Measurements from ENCODE around the gene PHLDA3.

PHLDA3 gene

GRCh38 chr1:201452866-201453265, 16.1 kb downstream of the PHLDA3 start:
- no peak for TF ChIP-seq EZH2phosphoT487 (IDR thresholded peaks at IDR 0.05; ENCODE audit: low read length)
- no peak for TF ChIP-seq CTCF (IDR thresholded peaks at IDR 0.05; ENCODE audit: low read length)
- Histone ChIP-seq H3K27me3 (replicated peaks; ENCODE audit: insufficient read depth, low read length) (no peaks in the 10 kb centered on the region), H3K9me3 (replicated peaks; ENCODE audit: insufficient read depth, low read length) (no peaks in the 10 kb centered on the region), H3K9ac (ENCODE audit: low read length) (no peak overlapping the region), H3K9me2 (replicated peaks; ENCODE audit: insufficient read depth, low read length) (no peaks in the 10 kb centered on the region), H3F3A (ENCODE audit: insufficient read depth, low read length) (no peaks in the 10 kb centered on the region), H3K36me3 (replicated peaks; ENCODE audit: insufficient read depth, low read length) (no peaks in the 10 kb centered on the region), H2AFZ (ENCODE audit: low read length) (no peak overlapping the region), H3K27ac (ENCODE audit: low read length) (no peak overlapping the region), H3K79me2 (ENCODE audit: low read length) (no peaks in the 10 kb centered on the region), H3K4me2 (ENCODE audit: low read depth, low read length) (no peak overlapping the region), H4K20me1 (ENCODE audit: insufficient read depth, low read length) (no peaks in the 10 kb centered on the region), H3K4me1 (ENCODE audit: low read length) (no peaks in the 10 kb centered on the region), H3K4me3 (ENCODE audit: low read length) (no peak overlapping the region)
- no peak for DNase-seq

GRCh38 chr1:201450721-201451291, 18.2 kb downstream of the PHLDA3 start:
- no peak for DNase-seq
- no peaks in the 10 kb centered on the region for H3K36me3 ChIP-seq (replicated peaks; ENCODE audit: insufficient read depth, low read length)
- no peaks in the 10 kb centered on the region for H3K4me1 ChIP-seq (ENCODE audit: low read length)
- no peaks in the 10 kb centered on the region for H3K79me2 ChIP-seq (ENCODE audit: low read length)
- no peaks in the 10 kb centered on the region for H3F3A ChIP-seq (ENCODE audit: insufficient read depth, low read length)
- TF ChIP-seq CTCF (IDR thresholded peaks at IDR 0.05; ENCODE audit: low read length): no peak
- no peak for TF ChIP-seq EZH2phosphoT487 (IDR thresholded peaks at IDR 0.05; ENCODE audit: low read length)
- no peak for TF ChIP-seq EZH2 (optimal IDR thresholded peaks at IDR 0.05; ENCODE audit: low read depth, low read length)
- H3K4me2 ChIP-seq (ENCODE audit: low read depth, low read length): no peak overlapping the region
- H3K4me3 ChIP-seq (ENCODE audit: low read length): no peak overlapping the region
- H3K27ac ChIP-seq (ENCODE audit: low read length): no peak overlapping the region
- no peaks in the 10 kb centered on the region for H3K9me2 ChIP-seq (replicated peaks; ENCODE audit: insufficient read depth, low read length)
- no peak overlapping the region for H3K9ac ChIP-seq (ENCODE audit: low read length)
- no peaks in the 10 kb centered on the region for H3K9me3 ChIP-seq (replicated peaks; ENCODE audit: insufficient read depth, low read length)
- H3K27me3 ChIP-seq (replicated peaks; ENCODE audit: insufficient read depth, low read length): no peaks in the 10 kb centered on the region
- H2AFZ ChIP-seq (ENCODE audit: low read length): no peak overlapping the region
- no peaks in the 10 kb centered on the region for H4K20me1 ChIP-seq (ENCODE audit: insufficient read depth, low read length)

- H3K9me3 ChIP-seq (replicated peaks; ENCODE audit: insufficient read depth, low read length): no peaks in the 10 kb centered on the region
- no peak for DNase-seq
- 0 out of 2 replicates have a peak overlapping the region, but pooled peaks have one; percentile 79 for H2AFZ ChIP-seq (ENCODE audit: low read length)
- no peaks in the 10 kb centered on the region for H4K20me1 ChIP-seq (ENCODE audit: insufficient read depth, low read length)
- no peaks in the 10 kb centered on the region for H3F3A ChIP-seq (ENCODE audit: insufficient read depth, low read length)
- TF ChIP-seq CTCF (IDR thresholded peaks at IDR 0.05; ENCODE audit: low read length) (no peak), EZH2phosphoT487 (IDR thresholded peaks at IDR 0.05; ENCODE audit: low read length) (no peak)
- H3K4me3 ChIP-seq (ENCODE audit: low read length): no peak overlapping the region
- H3K27me3 ChIP-seq (replicated peaks; ENCODE audit: insufficient read depth, low read length): no peaks in the 10 kb centered on the region
- H3K27ac ChIP-seq (ENCODE audit: low read length): no peak overlapping the region
- H3K4me1 ChIP-seq (ENCODE audit: low read length): no peaks in the 10 kb centered on the region
- no peak overlapping the region for H3K9ac ChIP-seq (ENCODE audit: low read length)
- no peak overlapping the region for H3K4me2 ChIP-seq (ENCODE audit: low read depth, low read length)
- no peaks in the 10 kb centered on the region for H3K9me2 ChIP-seq (replicated peaks; ENCODE audit: insufficient read depth, low read length)
- no peaks in the 10 kb centered on the region for H3K36me3 ChIP-seq (replicated peaks; ENCODE audit: insufficient read depth, low read length)
- H3K79me2 ChIP-seq (ENCODE audit: low read length): no peaks in the 10 kb centered on the region
Observed at GRCh38 chr1:201448990-201449389, 20.0 kb downstream of the PHLDA3 start.

Measured in MM.1S (cell line).